ENCODE results near the gene CABCOCO1.

Gene CABCOCO1

DNA sequence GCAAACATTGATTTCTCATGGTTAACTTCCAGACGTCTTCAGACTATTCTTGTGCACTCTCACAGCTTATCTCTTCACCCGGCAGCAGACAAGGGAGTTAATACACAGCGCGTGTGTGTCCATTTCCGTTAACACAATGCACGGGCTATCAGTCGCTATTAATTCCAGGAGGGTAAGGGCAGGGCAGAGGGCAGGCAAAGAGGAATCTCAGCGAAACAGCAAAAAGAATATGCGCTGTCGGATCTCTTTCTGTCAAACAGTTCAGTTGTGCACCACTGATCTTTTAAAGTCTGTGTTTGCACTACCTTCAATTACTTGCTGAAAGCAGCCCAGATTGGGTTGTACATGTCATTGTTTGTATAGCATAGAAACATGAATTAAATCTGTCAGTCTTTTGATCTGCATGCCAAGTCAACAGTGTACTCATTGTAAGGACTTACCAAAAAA lies 41.1 kb upstream of the CABCOCO1 start:
- no peak overlapping the region for H3K4me3 ChIP-seq (ENCODE audit: low read length)
- DNase-seq (ENCODE audit: low read depth): no peak
- TF ChIP-seq, protein P1, sequence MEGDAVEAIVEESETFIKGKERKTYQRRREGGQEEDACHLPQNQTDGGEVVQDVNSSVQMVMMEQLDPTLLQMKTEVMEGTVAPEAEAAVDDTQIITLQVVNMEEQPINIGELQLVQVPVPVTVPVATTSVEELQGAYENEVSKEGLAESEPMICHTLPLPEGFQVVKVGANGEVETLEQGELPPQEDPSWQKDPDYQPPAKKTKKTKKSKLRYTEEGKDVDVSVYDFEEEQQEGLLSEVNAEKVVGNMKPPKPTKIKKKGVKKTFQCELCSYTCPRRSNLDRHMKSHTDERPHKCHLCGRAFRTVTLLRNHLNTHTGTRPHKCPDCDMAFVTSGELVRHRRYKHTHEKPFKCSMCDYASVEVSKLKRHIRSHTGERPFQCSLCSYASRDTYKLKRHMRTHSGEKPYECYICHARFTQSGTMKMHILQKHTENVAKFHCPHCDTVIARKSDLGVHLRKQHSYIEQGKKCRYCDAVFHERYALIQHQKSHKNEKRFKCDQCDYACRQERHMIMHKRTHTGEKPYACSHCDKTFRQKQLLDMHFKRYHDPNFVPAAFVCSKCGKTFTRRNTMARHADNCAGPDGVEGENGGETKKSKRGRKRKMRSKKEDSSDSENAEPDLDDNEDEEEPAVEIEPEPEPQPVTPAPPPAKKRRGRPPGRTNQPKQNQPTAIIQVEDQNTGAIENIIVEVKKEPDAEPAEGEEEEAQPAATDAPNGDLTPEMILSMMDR (conservative IDR thresholded peaks at IDR 0.05; ENCODE audit: low read depth, low read length): no peak

DNA sequence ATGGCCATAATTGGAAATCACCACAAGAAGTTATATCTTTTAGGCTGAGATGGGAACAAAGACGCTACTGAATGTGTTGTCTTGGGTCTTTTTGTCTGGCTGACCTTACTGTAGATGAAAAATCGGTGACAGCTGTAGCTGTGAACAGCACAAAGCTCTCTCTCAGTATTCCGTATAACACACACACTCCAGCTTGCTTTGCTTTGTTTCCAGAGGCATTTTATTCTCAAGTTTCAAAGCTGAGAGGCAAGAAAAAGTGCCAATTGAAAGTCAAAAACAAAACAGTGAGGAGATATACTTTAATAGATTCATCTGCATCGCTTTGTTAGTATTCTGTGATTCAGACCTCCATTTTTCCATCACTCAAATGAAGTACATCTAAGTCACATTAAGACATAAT lies 39.6 kb upstream of the CABCOCO1 start:
- TF ChIP-seq, protein P1 (conservative IDR thresholded peaks at IDR 0.05; ENCODE audit: low read depth, low read length): no peak
- no peak overlapping the region for H3K4me3 ChIP-seq (ENCODE audit: low read length)
- no peak for DNase-seq (ENCODE audit: low read depth)

DNA sequence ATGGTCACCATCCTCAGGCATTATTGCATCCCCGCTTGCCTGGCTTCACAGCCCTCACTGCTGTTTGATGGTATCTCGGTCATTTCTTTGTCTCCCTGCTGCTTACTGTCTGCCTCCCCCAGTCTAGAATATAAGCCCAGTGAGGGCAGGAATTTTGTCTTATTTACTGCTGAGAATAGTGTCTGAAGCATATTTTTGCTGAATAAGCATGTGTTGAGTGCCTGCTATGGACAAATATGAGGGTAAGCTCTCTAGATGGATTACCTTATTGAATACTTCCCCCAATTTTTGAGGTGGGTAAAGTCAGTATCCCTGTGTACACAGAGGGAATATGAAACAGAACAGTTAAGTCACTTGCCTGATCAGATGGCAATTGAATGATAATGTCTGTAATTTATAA lies 36.5 kb upstream of the CABCOCO1 start:
- TF ChIP-seq, protein P1 (conservative IDR thresholded peaks at IDR 0.05; ENCODE audit: low read depth, low read length): no peak
- no peak for DNase-seq (ENCODE audit: low read depth)
- no peak overlapping the region for H3K4me3 ChIP-seq (ENCODE audit: low read length)

DNA sequence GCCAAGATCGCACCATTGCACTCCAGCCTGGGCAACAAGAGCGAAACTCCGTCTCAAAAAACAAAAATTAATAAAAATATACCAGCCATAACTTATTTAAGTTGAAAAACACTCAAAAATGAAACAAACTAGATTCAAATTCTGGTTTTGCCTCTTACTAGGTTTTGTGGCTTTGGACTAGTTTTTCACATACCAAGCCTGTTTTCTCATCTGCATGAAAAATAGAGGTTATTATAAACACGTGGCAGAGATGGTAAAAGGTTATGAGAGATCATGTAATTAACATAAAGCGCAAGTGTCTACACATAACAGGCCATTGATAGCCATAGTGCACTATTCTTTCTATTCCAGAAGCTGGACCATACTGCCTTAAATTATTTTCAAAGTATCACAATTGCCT lies 35.5 kb upstream of the CABCOCO1 start:
- no peak for DNase-seq (ENCODE audit: low read depth)
- TF ChIP-seq, protein P1 (conservative IDR thresholded peaks at IDR 0.05; ENCODE audit: low read depth, low read length): no peak
- no peak overlapping the region for H3K4me3 ChIP-seq (ENCODE audit: low read length)

DNA sequence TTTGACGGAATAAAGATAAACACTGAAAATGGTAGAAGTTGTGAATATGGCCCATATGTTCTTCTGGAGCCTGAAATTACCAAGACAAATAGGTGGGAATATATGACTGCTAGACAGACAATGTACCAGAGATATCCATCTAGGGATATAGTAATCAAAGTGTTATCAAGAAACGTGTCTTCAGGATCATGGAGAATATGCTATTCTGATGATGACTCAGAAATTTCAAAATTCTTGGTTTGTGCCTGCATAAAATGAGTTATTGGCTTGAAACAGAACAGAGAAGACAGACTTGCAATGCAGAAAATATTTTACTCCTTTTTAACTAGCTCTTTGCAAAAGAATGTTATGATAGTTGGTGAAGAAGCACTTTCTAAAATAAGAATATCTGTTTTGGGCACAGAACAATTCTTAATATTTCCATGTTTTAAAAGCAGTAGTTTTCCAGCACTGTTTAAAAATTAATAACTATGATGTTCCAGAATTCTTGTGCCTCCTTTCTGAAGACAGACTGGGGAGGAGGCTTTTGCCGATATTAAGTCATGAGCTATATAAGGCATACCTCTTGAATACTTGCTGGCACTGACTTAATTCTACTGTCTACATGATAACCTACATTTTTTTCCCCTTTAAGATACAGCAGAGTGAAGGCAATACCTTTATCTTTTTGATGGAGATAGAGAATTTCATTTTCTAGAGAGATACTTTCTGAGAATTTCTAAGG lies 34.4 kb upstream of the CABCOCO1 start:
- no peak for DNase-seq (ENCODE audit: low read depth)
- TF ChIP-seq, protein P1 (conservative IDR thresholded peaks at IDR 0.05; ENCODE audit: low read depth, low read length): no peak
- no peak overlapping the region for H3K4me3 ChIP-seq (ENCODE audit: low read length)

DNA sequence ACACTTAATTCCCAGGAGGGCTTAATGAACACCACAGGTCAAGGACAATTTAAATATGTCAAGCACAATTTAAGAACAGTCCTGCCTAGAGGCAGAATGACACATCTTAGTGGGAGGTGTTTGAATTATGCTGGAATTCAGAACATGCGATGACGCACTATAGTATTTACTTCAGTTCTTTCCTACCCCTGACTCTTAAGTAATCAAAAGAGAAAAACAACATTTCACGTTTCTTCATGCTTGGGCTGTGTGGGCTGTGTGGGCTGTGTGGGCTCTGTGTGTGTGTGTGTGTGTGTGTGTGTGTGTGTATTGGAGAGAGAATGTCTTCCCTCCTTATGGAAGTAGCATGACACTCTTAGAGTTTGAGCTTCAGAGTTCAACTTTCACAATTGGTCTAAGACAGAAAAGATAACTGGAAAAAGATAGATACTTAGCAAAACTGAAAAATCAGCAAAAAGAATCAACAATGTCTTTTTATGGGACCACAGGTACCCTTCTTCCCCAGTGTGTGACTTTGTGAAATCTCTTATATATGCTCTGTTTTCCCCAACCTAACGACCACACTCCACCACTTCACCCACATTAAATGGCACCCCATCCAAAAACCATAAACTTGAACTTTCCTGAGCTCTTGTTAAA lies 33.7 kb upstream of the CABCOCO1 start:
- H3K4me3 ChIP-seq (ENCODE audit: low read length): no peak overlapping the region
- DNase-seq (ENCODE audit: low read depth): peak; percentile 93
- TF ChIP-seq, protein P1 (conservative IDR thresholded peaks at IDR 0.05; ENCODE audit: low read depth, low read length): no peak

DNA sequence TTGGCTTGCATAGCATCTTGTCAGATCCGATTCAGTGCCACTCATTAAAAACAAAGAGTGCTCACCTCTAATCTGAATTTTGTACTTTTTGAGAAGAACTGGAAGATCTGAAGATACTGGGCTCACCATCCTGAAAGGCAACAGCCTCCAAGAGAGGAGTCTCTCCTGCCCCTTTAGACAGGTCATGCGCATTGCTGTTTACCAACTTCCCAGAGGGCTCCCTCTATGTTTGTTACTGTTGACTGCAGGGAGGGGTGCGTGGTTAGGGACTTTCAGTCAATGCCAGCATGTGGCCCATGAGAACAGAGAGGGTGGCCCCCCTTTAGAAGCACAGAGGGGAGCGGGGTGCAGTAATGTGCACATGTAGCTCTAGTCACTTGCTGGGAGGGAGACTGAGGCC lies 33.2 kb upstream of the CABCOCO1 start:
- no peak overlapping the region for H3K4me3 ChIP-seq (ENCODE audit: low read length)
- TF ChIP-seq, protein P1 (conservative IDR thresholded peaks at IDR 0.05; ENCODE audit: low read depth, low read length): no peak
- no peak for DNase-seq (ENCODE audit: low read depth)

All from retinal pigment epithelial cell (primary cell).